Colonic mucosa (tissue), 4 donors: ENCODE results near the gene SOWAHA. TPM values are rescaled to one million over a fixed set of nuclear protein-coding genes. Genes with fewer than 3 reads are reported as not detected.

Experiments
- DNase-seq: peaks from one replicate; pipeline ENCODE4 v3.0.0-alpha.2; 2020
- H3K27ac ChIP-seq: fragments of 200-600 bp; one replicate; pipeline ENCODE4 v1.8.0; 2021
- H3K27me3 ChIP-seq: fragments of 200-600 bp; one replicate; pipeline ENCODE4 v1.8.0; 2021
- H3K36me3 ChIP-seq: fragments of 200-600 bp; one replicate; pipeline ENCODE4 v1.8.0; 2021
- H3K4me1 ChIP-seq: fragments of 200-600 bp; one replicate; pipeline ENCODE4 v1.8.0; 2021; ENCODE audit warnings: mild to moderate bottlenecking
- H3K4me3 ChIP-seq: fragments of 200-600 bp; one replicate; pipeline ENCODE4 v1.8.0; 2021
- H3K9ac ChIP-seq, 2 donors: one replicate each; pipeline ENCODE4 v1.7.0; 2013; ENCODE audit warnings: control low read depth in 2 of 2, low read depth in 2 of 2, low read length in 2 of 2
- H3K9me3 ChIP-seq: fragments of 200-600 bp; one replicate; pipeline ENCODE4 v1.8.0; 2021
- intact Hi-C: fragments of 100-400 bp; cut with DNase I; formaldehyde crosslinking; loops from one replicate; pipeline ENCODE4 v1.14.1; 2022
- total RNA-seq, 2 donors: library from RNA; stranded (reverse); fragmentation: NEBNext Ultra II Directional in 1 of 2; extraction: Animal tissue kit (Norgen Biotek cat#: 25700) in 1 of 2; gene quantifications; one replicate each; pipeline ENCODE4 v1.2.1, GENCODE V29; 2021
- TF ChIP-seq, protein P1 (sequence below): fragments of 200-600 bp; IDR thresholded peaks from one replicate; pipeline ENCODE4 v1.8.0; 2022; ENCODE audit warnings: antibody characterized with exemption, mild to moderate bottlenecking
- donor health status: healthy.
- donor health status: DM: no; HTN: no; CAD: no.
- donor health status: DM: no; HTN: no; CAD: no.

SOWAHA gene
- total RNA-seq, 2 donors from 2014 or later = 12.4 to 30.7 TPM

DNA sequence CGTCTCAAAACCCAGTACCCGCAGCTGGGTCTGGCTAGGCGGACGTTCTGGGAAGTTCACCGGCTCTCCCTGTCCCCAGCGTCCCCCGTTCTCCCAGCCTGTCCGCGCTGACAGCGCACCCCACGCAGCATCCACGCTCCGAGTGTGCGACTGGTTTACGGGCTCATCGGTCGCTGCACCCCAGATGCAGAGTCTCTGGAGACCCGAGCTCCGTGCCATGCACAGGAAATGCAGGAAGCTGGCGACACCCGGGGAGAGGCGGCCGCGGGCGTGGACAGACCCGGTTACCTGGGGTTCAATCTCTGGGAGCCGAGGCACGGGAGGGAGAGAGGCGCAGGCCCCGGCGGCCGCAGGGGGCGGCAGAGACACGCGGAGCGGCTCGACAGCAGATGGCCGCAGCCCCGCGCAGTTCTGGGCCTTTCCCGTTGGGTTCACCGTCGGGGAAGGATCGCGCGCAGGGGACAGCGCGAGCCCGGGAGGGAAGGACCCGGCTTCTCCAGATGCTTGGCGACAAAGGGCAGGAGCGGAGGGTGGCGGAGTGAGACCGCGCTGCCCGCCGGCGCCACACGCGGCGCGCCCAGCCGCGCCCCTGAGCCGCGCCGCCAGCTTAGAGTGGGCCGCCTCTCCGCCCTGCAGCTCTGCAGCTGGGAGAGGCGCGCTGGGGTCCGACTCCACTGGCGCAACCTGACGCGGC is 16.8 kb downstream of the SOWAHA start:
- Histone ChIP-seq H3K4me1 (no peaks in the 10 kb centered on the region), H3K4me3 (peak overlapping the region; percentile 85), H3K36me3 (no peaks in the 10 kb centered on the region), H3K27ac (peak overlapping the region; percentile 96), H3K9ac (peak overlapping the region; percentile 93 to 97), H3K27me3 (no peaks in the 10 kb centered on the region), H3K9me3 (no peaks in the 10 kb centered on the region)
- TF ChIP-seq, protein P1, sequence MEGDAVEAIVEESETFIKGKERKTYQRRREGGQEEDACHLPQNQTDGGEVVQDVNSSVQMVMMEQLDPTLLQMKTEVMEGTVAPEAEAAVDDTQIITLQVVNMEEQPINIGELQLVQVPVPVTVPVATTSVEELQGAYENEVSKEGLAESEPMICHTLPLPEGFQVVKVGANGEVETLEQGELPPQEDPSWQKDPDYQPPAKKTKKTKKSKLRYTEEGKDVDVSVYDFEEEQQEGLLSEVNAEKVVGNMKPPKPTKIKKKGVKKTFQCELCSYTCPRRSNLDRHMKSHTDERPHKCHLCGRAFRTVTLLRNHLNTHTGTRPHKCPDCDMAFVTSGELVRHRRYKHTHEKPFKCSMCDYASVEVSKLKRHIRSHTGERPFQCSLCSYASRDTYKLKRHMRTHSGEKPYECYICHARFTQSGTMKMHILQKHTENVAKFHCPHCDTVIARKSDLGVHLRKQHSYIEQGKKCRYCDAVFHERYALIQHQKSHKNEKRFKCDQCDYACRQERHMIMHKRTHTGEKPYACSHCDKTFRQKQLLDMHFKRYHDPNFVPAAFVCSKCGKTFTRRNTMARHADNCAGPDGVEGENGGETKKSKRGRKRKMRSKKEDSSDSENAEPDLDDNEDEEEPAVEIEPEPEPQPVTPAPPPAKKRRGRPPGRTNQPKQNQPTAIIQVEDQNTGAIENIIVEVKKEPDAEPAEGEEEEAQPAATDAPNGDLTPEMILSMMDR = peak; percentile 91
- DNase-seq = peak; percentile 84
- intact Hi-C loops = loop anchor here (5.0 to 10.0 kb wide), 4 partner anchors 37 to 445 kb away; partner anchors contain the start of genes GDF9 and UQCRQ

DNA sequence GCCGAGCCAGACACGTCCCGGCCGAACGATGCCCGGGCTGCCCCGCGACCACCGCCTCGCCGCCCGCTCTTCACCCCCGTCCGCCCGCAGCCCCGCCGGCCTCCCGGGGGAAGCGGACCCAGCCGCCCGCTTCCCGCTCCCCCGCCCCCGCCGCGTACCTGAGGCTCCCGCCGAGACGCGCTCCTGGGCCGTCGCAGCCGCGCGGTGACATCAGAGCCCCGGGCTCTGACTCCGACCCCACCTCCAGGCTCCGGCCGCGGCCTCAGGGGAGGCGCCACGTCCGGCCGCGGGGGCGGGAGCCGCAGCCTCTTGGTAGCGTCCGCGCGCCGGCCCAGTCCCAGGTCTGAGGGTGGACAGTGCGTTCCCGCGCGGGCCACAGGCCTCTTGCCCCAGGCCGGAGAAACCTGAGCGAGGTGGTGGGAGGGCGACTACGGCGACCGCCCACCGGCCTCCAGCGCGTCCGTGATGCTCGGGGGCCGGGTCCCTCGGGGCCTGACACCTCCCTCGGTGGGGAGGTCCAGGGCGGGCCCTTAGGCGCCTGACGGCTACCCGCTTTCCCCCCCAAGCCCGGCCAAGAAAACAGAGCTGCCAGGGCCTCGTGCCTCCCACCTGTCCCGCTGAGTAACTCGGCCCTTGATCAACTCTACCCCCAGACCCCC is 17.5 kb downstream of the SOWAHA start, which contains the start of gene SHROOM1:
Gene SHROOM1 (minus strand): TSS at position 212 of the 659 bp plus-strand sequence. CDS start 4,507 bp downstream, outside the sequence.
- Histone ChIP-seq H3K4me1 (no peaks in the 10 kb centered on the region), H3K27me3 (no peaks in the 10 kb centered on the region), H3K9me3 (no peaks in the 10 kb centered on the region), H3K4me3 (peak within 1 kb of the TSS; percentile 85), H3K27ac (peak within 1 kb of the TSS; percentile 96), H3K9ac (peak within 1 kb of the TSS; percentile 93 to 97), H3K36me3 (no peaks in the 10 kb centered on the region)
- intact Hi-C loops = loop anchor here (5.0 kb wide), 2 partner anchors 37 to 52 kb away; partner anchors contain the start of genes GDF9 and UQCRQ
- TF ChIP-seq, protein P1 = no peak
- peak; percentile 78 for DNase-seq

DNA sequence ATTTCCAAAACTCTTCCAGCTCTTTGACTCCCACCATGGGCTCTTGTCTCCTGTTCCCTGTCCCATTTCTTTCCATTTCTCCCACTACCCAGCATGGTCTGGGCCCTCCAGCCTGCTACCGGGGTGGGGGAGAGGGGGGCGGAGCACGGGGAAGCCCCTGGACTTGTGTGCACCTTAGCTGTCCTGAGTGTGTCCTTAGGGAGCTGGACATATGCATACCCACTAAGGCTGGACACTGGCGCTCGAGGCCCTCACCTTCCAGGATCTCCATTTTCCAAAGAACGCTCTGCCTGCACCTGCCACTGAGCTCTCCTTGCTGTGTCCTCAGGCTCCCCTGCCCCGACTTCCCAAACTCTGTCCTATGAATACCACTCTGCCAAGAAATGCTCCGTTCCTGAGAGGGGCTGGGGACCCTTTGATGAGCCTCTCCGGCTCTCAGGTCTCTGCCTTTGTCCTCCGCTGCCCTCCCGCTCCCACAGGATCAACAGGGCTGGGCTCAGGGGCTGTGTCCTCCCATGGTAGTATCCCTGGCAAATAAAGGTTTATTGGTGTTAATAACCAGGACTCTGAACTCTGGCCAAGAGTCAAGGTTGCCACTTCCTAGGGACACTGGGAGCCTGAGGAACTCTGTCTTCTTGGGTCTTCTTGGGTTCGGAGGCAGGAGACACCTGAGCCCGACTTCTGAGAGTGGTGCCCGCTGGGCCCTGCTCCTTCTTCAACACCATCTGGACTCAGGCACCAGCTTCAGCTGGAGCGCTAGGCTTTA is 18.2 kb downstream of the SOWAHA start:
- TF ChIP-seq, protein P1 = no peak
- H3K4me1 ChIP-seq = no peaks in the 10 kb centered on the region
- H3K9me3 ChIP-seq = no peaks in the 10 kb centered on the region
- DNase-seq = peak; percentile 71
- peak overlapping the region; percentile 85 for H3K4me3 ChIP-seq
- no peaks in the 10 kb centered on the region for H3K27me3 ChIP-seq
- intact Hi-C loops = loop anchor here (5.0 kb wide), 2 partner anchors 36 to 51 kb away; partner anchors contain the start of genes GDF9 and UQCRQ
- H3K9ac ChIP-seq = peak overlapping the region; percentile 93 to 97
- H3K36me3 ChIP-seq = no peaks in the 10 kb centered on the region
- peak overlapping the region; percentile 96 for H3K27ac ChIP-seq

DNA sequence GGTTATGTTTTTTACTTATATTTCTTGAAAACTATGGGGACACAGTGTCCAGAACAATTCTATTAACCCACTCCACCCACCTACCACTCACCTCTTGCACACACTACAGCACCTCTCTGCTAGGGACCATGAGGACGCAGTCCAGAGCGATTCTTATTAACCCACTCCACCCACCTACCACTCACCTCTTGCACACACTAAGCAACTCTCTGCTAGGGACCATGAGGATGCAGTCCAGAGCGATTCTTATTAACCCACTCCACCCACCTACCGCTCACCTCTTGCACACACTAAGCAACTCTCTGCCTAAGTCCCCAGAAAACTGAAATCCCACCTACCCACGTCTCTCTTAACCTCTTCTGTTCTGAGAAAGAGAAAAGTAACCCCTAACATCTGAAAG is 19.5 kb downstream of the SOWAHA start:
- TF ChIP-seq, protein P1 = no peak
- Histone ChIP-seq H3K4me1 (peaks cover 7% of the 10 kb centered on the region), H3K9ac (no peak overlapping the region), H3K36me3 (no peaks in the 10 kb centered on the region), H3K27me3 (no peaks in the 10 kb centered on the region), H3K9me3 (no peaks in the 10 kb centered on the region), H3K27ac (no peak overlapping the region), H3K4me3 (no peak overlapping the region)
- intact Hi-C loops = loop anchor here (5.0 kb wide), 2 partner anchors 35 to 50 kb away; partner anchors contain the start of genes GDF9 and UQCRQ
- DNase-seq = no peak

DNA sequence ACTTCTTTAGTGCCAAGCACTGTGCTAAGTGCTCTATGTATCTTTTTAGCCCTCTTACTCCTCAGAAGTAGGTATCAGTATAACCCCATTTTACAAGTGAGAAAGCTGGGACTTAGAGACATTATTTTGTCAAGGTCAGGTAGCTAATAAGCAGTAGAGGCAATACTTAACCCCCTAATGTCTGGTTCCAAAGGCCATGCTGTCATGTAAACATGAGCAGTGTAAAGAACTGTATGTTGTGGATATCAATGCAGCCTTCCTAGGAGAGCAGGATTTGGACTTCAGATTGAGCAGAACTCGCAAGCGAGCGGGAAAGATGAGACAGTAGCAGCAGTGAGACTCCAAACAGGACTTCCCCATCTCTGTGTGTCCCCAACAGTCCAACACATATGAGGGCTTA is 21.0 kb downstream of the SOWAHA start:
- no peak for DNase-seq
- Histone ChIP-seq H3K9me3 (no peaks in the 10 kb centered on the region), H3K9ac (no peak overlapping the region), H3K36me3 (no peaks in the 10 kb centered on the region), H3K27ac (no peak overlapping the region), H3K4me1 (peaks cover 17% of the 10 kb centered on the region), H3K4me3 (no peak overlapping the region), H3K27me3 (no peaks in the 10 kb centered on the region)
- intact Hi-C loops = loop anchor here (5.0 kb wide), 2 partner anchors 33 to 48 kb away; partner anchors contain the start of genes GDF9 and UQCRQ
- TF ChIP-seq, protein P1 = no peak
